ENCODE data around the gene NRTN. TPM values are rescaled to one million over a fixed set of nuclear protein-coding genes. Genes with fewer than 3 reads are reported as not detected.

NRTN gene
- total RNA-seq, 4 donors from 2014 or later: 1.1 to 3.8 (median 1.4) TPM

DNA sequence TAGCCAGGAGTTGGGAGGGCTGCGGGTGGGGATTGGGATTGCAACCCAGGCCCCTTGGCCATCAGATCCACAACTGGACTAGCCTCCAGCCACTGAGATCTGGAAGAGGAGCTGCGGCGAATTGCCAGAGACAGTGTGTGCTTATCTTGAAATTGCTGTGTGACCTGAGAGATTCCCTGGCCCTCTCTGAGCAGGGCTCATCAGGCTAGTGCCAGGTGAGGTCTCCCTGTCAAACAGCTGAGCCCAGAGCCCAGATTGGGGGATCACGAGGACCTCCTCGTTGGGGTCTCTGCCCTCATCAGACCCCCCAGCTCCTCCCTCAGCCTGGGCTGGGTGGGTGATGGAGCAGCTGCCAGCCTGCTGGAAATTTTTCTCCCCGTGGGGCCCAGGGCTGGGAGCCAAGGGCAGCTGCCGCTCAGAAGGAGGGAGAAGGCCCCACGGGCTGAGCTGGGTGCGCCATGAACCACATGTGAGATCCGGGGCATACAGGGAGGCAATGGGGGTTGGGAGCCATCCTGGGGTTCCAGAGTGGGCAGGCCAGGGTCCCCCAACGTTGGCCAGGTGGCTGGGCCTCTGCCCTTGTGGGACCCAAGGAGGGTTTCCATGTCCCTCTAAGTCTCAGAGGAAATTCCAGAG lies 58.3 kb downstream of the NRTN start:
- Histone ChIP-seq H3K27ac (no peak overlapping the region), H3K27me3 (peaks cover 0 to 23% (median 0%) of the 10 kb centered on the region in 4 donors), H3K36me3 (no peaks in the 10 kb centered on the region), H3K4me1 (no peaks in the 10 kb centered on the region), H3K4me3 (no peak overlapping the region), H3K9me3 (no peaks in the 10 kb centered on the region)
- intact Hi-C loops (cut with DNase I): no loop called here
- TF ChIP-seq POLR2A (IDR thresholded peaks at IDR 0.05): no peak
- TF ChIP-seq, protein P1, sequence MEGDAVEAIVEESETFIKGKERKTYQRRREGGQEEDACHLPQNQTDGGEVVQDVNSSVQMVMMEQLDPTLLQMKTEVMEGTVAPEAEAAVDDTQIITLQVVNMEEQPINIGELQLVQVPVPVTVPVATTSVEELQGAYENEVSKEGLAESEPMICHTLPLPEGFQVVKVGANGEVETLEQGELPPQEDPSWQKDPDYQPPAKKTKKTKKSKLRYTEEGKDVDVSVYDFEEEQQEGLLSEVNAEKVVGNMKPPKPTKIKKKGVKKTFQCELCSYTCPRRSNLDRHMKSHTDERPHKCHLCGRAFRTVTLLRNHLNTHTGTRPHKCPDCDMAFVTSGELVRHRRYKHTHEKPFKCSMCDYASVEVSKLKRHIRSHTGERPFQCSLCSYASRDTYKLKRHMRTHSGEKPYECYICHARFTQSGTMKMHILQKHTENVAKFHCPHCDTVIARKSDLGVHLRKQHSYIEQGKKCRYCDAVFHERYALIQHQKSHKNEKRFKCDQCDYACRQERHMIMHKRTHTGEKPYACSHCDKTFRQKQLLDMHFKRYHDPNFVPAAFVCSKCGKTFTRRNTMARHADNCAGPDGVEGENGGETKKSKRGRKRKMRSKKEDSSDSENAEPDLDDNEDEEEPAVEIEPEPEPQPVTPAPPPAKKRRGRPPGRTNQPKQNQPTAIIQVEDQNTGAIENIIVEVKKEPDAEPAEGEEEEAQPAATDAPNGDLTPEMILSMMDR (IDR thresholded peaks at IDR 0.05): no peak
- DNase-seq: no peak
- 60% methylated on average over 1 of the region's 11 CpGs; no CpG with 5 or more reads in 1 of the 2 donors for WGBS, 2 donors

DNA sequence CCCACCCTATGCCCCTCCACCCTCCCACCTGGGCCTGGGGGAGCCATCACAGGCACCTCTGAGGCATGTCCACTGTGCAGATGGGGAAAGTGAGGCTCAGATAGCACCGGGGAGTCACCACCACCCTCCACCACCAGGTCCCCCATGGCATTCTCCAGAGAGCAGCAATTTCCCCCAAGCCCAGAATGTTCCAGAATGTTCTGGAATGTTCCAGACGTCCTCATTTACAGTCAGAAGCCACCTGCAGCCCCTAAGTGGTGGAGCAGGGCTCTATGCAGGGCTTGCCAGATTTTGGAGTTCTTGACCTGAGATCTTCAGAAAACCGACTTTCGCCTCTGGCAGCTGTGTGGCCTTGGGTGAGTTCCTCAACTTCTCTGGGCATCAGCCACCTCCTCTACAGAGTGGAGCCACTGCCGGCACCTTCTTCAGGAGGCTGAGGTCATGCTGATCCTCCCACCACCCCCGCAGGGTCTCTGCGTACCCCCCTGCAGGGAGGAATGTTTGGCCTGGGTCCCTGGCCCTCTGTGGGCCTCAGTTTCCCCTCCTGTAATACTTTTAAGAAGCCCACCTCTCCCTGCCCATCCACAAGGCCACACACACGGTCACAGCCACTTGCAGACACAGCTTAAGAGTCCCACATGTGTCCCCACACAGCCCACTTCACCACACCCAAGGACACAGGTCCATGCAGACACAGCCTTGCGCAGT lies 59.3 kb downstream of the NRTN start:
- Histone ChIP-seq H3K9me3 (no peaks in the 10 kb centered on the region), H3K4me3 (no peak overlapping the region), H3K27ac (no peak overlapping the region), H3K36me3 (no peaks in the 10 kb centered on the region), H3K4me1 (no peaks in the 10 kb centered on the region), H3K27me3 (peaks cover 0 to 23% (median 0%) of the 10 kb centered on the region in 4 donors)
- 83 to 93% methylated on average over 2 to 4 of the region's 9 CpGs for WGBS, 2 donors
- intact Hi-C loops (cut with DNase I): no loop called here
- TF ChIP-seq, protein P1 (IDR thresholded peaks at IDR 0.05): no peak
- no peak for TF ChIP-seq POLR2A (IDR thresholded peaks at IDR 0.05)
- DNase-seq: no peak

DNA sequence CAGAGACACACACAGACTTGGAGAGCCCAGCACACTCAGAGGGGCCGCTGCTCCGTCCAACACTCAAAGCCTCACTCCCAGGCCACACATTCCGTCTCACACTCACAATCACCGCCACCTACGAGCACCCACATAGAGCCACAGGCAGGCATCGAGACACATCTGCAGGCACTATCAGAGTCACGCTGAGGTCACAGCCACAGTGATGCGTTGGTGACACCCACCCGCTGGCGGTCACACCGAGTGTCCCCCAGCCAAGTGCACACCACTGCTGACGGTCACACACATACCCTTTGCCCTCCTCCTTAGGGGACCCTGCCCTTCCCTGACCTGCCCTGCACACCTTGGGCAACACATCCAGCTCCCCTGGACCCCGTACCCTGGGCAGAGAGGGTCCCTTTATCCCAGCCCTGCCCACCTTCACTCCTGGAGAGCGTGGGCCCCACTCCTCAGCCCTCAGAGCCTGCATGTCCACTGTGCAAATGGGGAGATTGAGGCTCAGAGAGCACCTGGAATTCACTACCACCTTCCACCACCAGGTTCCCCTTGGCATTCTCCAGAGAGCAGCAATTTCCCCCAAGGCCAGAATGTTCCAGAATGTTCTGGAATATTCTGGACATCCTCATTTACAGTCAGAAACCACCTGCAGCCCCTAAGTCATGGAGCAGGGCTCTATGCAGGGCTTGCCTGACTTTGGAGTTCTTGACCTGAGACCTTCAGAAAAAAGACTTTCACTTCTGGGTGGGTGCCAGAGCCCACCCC lies 60.0 kb downstream of the NRTN start:
- no peak for DNase-seq
- no peak for TF ChIP-seq POLR2A (IDR thresholded peaks at IDR 0.05)
- TF ChIP-seq, protein P1 (IDR thresholded peaks at IDR 0.05): peak in 1 of 6 experiments; percentile 44
- intact Hi-C loops (cut with DNase I): no loop called here
- no peaks in the 10 kb centered on the region for H3K9me3 ChIP-seq
- no peak overlapping the region for H3K27ac ChIP-seq
- H3K4me3 ChIP-seq: no peak overlapping the region
- peaks cover 0 to 23% (median 0%) of the 10 kb centered on the region in 4 donors for H3K27me3 ChIP-seq
- no peaks in the 10 kb centered on the region for H3K4me1 ChIP-seq
- no peaks in the 10 kb centered on the region for H3K36me3 ChIP-seq
- 79 to 93% methylated on average over 7 to 10 of the region's 14 CpGs for WGBS, 2 donors

DNA sequence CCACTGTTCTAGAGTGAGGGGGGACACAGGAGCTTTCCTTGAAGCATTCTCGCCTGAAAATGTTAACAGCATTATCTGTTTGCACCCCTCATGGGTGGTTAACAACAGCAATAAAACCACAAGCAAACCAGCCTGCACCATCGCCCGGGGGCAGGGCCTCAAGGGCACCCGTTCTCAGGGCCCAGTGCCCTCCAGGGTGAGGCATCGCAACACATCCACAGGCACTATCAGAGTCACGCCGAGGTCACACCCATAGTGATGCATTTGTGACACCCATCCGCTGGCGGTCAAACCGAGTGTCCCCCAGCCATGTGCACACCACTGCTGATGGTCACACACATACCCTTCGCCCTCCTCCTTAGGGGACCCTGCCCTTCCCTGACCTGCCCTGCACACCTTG lies 60.9 kb downstream of the NRTN start:
- WGBS, 2 donors: 81 to 86% methylated on average over 8 to 10 of the region's 11 CpGs
- intact Hi-C loops (cut with DNase I): no loop called here
- peaks cover 0 to 23% (median 0%) of the 10 kb centered on the region in 4 donors for H3K27me3 ChIP-seq
- H3K9me3 ChIP-seq: no peaks in the 10 kb centered on the region
- no peak for TF ChIP-seq POLR2A (IDR thresholded peaks at IDR 0.05)
- TF ChIP-seq, protein P1 (IDR thresholded peaks at IDR 0.05): no peak
- no peaks in the 10 kb centered on the region for H3K36me3 ChIP-seq
- no peak overlapping the region for H3K27ac ChIP-seq
- H3K4me3 ChIP-seq: no peak overlapping the region
- DNase-seq: no peak
- H3K4me1 ChIP-seq: peaks cover 0 to 3% (median 0%) of the 10 kb centered on the region in 3 donors

All from esophagus squamous epithelium (tissue), 5 donors.